SK-N-MC (cell line): Measurements from ENCODE around the gene MTG1.

Source experiments
- EZH2 ChIP-seq: fragments of 200-600 bp; sonication (generic); IDR thresholded peaks from one replicate; pipeline ENCODE4 v1.6.1; 2017; ENCODE audit warnings: antibody characterized with exemption
- POLR2AphosphoS5 ChIP-seq: IDR thresholded peaks from 2 replicates; pipeline ENCODE4 v1.6.1; 2012; ENCODE audit warnings: mild to moderate bottlenecking, low read depth, low read length, borderline replicate concordance

GRCh38 chr10:133379801-133380666 is 13.9 kb upstream of the MTG1 start:
- TF ChIP-seq POLR2AphosphoS5 (no peak), EZH2 (no peak)
